Colonic mucosa (tissue), 4 donors: ENCODE data around the gene TSC1. TPM values are rescaled to one million over a fixed set of nuclear protein-coding genes. Genes with fewer than 3 reads are reported as not detected.

Experiments
- DNase-seq: peaks from one replicate; pipeline ENCODE4 v3.0.0-alpha.2; 2020
- H3K27ac ChIP-seq: fragments of 200-600 bp; one replicate; pipeline ENCODE4 v1.8.0; 2021
- H3K27me3 ChIP-seq: fragments of 200-600 bp; one replicate; pipeline ENCODE4 v1.8.0; 2021
- H3K36me3 ChIP-seq: fragments of 200-600 bp; one replicate; pipeline ENCODE4 v1.8.0; 2021
- H3K4me1 ChIP-seq: fragments of 200-600 bp; one replicate; pipeline ENCODE4 v1.8.0; 2021; ENCODE audit warnings: mild to moderate bottlenecking
- H3K4me3 ChIP-seq: fragments of 200-600 bp; one replicate; pipeline ENCODE4 v1.8.0; 2021
- H3K9ac ChIP-seq, 2 donors: one replicate each; pipeline ENCODE4 v1.7.0; 2013; ENCODE audit warnings: control low read depth in 2 of 2, low read depth in 2 of 2, low read length in 2 of 2
- H3K9me3 ChIP-seq: fragments of 200-600 bp; one replicate; pipeline ENCODE4 v1.8.0; 2021
- intact Hi-C: fragments of 100-400 bp; cut with DNase I; formaldehyde crosslinking; loops from one replicate; pipeline ENCODE4 v1.14.1; 2022
- total RNA-seq, 2 donors: library from RNA; stranded (reverse); fragmentation: NEBNext Ultra II Directional in 1 of 2; extraction: Animal tissue kit (Norgen Biotek cat#: 25700) in 1 of 2; gene quantifications; one replicate each; pipeline ENCODE4 v1.2.1, GENCODE V29; 2021
- TF ChIP-seq, protein P1 (sequence below): fragments of 200-600 bp; IDR thresholded peaks from one replicate; pipeline ENCODE4 v1.8.0; 2022; ENCODE audit warnings: antibody characterized with exemption, mild to moderate bottlenecking
- donor health status: healthy.
- donor health status: DM: no; HTN: no; CAD: no.
- donor health status: DM: no; HTN: no; CAD: no.

Gene TSC1
- total RNA-seq, 2 donors from 2014 or later: 29.4 to 46.6 TPM

DNA sequence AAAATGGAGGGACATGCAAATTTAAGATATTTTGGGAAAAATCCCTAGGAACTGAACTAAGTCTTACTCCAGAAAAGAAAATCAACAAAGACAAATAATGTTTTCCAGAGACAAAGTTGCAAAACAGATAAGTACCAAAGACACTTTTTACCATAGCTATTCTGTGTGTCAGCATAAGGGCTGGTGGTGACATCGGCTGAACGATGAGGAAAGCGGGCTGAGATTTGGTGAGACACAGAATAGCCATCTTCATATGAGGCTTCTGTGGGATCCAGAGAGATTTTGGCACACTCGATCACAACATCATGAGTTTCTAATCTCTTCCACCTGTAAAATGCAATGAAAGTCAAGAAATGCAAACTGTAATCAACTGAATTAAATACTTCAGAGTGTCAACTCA lies 32.3 kb downstream of the TSC1 start:
- TF ChIP-seq, protein P1, sequence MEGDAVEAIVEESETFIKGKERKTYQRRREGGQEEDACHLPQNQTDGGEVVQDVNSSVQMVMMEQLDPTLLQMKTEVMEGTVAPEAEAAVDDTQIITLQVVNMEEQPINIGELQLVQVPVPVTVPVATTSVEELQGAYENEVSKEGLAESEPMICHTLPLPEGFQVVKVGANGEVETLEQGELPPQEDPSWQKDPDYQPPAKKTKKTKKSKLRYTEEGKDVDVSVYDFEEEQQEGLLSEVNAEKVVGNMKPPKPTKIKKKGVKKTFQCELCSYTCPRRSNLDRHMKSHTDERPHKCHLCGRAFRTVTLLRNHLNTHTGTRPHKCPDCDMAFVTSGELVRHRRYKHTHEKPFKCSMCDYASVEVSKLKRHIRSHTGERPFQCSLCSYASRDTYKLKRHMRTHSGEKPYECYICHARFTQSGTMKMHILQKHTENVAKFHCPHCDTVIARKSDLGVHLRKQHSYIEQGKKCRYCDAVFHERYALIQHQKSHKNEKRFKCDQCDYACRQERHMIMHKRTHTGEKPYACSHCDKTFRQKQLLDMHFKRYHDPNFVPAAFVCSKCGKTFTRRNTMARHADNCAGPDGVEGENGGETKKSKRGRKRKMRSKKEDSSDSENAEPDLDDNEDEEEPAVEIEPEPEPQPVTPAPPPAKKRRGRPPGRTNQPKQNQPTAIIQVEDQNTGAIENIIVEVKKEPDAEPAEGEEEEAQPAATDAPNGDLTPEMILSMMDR: no peak

DNA sequence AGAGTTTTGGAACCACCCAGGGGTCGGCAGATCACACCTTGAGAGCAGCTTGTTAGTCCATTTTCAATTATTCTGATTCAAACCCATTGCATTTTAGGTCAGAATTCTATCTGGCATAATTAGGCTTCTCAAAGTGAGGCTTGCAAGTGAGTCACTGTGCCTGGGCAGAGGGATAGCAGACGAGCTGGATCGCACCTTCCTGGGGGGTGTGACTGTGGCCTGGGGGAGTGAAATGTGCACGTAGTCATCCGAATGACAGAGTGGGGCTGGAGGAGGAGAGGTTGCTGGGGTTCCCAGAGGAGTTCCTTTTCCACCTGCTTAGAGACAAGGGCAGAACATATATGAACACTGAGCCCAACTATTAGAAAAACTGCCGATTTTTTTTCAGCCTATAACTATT lies 34.0 kb downstream of the TSC1 start:
- Histone ChIP-seq H3K27me3 (no peaks in the 10 kb centered on the region), H3K27ac (no peak overlapping the region), H3K9ac (no peak overlapping the region), H3K36me3 (no peaks in the 10 kb centered on the region), H3K4me3 (no peak overlapping the region), H3K4me1 (no peaks in the 10 kb centered on the region), H3K9me3 (no peaks in the 10 kb centered on the region)
- DNase-seq: no peak
- TF ChIP-seq, protein P1: no peak
- intact Hi-C loops: no loop called here

More for the DNA sequence above, 32.3 kb downstream of the TSC1 start:
- no peaks in the 10 kb centered on the region for H3K27me3 ChIP-seq
- DNase-seq: no peak
- no peak overlapping the region for H3K27ac ChIP-seq
- H3K4me1 ChIP-seq: no peaks in the 10 kb centered on the region
- intact Hi-C loops: no loop called here
- H3K9ac ChIP-seq: no peak overlapping the region
- no peaks in the 10 kb centered on the region for H3K36me3 ChIP-seq
- H3K9me3 ChIP-seq: no peaks in the 10 kb centered on the region
- no peak overlapping the region for H3K4me3 ChIP-seq

DNA sequence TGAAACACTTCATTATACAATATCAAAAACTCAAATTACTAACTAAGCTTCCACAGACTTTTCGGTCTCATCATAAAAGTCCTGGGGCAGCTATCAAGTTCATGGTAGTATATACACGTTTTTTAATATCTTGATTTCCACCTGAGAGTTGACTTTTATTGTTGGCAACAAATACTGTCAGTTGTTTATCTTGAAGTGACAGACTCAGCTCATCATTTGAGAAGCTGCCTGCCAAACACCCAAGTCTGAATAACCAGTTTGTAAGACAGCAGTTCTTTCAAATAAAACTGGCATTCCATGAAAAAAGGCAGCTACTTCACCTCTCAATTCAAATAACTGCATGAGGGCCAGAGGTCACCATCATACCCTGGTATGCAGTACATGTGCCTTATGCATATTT lies 35.1 kb downstream of the TSC1 start:
- no peak overlapping the region for H3K27ac ChIP-seq
- H3K4me3 ChIP-seq: no peak overlapping the region
- H3K36me3 ChIP-seq: no peaks in the 10 kb centered on the region
- H3K4me1 ChIP-seq: no peaks in the 10 kb centered on the region
- no peaks in the 10 kb centered on the region for H3K9me3 ChIP-seq
- DNase-seq: no peak
- H3K27me3 ChIP-seq: no peaks in the 10 kb centered on the region
- H3K9ac ChIP-seq: no peak overlapping the region
- TF ChIP-seq, protein P1: no peak
- intact Hi-C loops: no loop called here

DNA sequence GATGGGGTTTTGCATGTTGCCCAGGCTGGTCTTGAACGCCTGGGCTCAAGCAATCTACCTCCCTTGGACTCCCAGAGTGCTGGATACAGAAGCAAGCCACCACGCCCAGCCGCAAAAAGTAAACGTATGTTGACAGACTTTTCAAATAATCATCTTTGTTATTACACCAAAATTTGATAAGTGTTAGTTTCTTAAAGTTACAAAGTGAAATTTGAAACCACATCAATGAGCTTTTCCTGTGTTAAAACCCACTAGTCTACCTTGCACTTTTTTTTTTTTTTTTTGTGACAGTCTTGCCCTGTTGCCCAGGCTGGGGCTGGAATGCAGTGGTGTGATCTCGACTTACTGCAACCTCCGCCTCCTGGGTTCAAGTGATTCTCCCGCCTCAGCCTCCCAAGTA lies 35.8 kb downstream of the TSC1 start:
- no peaks in the 10 kb centered on the region for H3K9me3 ChIP-seq
- no peak overlapping the region for H3K4me3 ChIP-seq
- H3K36me3 ChIP-seq: no peaks in the 10 kb centered on the region
- TF ChIP-seq, protein P1: no peak
- no peaks in the 10 kb centered on the region for H3K4me1 ChIP-seq
- intact Hi-C loops: no loop called here
- no peaks in the 10 kb centered on the region for H3K27me3 ChIP-seq
- DNase-seq: no peak
- no peak overlapping the region for H3K9ac ChIP-seq
- H3K27ac ChIP-seq: no peak overlapping the region

DNA sequence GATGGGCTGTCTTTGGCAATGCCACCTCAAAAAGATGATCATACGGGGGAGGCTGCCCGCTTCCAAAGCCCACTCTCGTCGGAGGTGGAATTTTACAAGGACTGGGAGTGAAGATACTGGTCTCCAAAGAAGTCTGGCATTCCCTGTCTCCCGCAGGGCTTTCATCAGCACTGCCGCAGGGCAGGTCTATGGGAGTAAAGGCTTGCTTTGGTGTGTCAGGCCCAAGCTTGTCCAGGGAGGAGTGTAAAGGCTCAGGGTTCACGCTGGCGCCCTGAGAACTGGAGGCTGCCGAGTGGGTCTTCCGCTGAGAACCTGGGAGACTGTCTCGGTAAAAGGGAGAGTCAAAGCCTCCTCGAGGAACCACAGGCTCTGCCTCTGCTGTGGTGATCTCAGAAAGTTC lies 38.7 kb downstream of the TSC1 start:
- intact Hi-C loops: no loop called here
- H3K27me3 ChIP-seq: no peaks in the 10 kb centered on the region
- DNase-seq: no peak
- no peak overlapping the region for H3K9ac ChIP-seq
- no peaks in the 10 kb centered on the region for H3K9me3 ChIP-seq
- TF ChIP-seq, protein P1: no peak
- peaks cover 5% of the 10 kb centered on the region for H3K36me3 ChIP-seq
- H3K4me1 ChIP-seq: no peaks in the 10 kb centered on the region
- no peak overlapping the region for H3K4me3 ChIP-seq
- no peak overlapping the region for H3K27ac ChIP-seq
